ENCODE measurements around the gene SPATA46. TPM values are rescaled to one million over a fixed set of nuclear protein-coding genes. Genes with fewer than 3 reads are reported as not detected.

Gene SPATA46
- total RNA-seq, 3 donors from 2014 or later: not detected

DNA sequence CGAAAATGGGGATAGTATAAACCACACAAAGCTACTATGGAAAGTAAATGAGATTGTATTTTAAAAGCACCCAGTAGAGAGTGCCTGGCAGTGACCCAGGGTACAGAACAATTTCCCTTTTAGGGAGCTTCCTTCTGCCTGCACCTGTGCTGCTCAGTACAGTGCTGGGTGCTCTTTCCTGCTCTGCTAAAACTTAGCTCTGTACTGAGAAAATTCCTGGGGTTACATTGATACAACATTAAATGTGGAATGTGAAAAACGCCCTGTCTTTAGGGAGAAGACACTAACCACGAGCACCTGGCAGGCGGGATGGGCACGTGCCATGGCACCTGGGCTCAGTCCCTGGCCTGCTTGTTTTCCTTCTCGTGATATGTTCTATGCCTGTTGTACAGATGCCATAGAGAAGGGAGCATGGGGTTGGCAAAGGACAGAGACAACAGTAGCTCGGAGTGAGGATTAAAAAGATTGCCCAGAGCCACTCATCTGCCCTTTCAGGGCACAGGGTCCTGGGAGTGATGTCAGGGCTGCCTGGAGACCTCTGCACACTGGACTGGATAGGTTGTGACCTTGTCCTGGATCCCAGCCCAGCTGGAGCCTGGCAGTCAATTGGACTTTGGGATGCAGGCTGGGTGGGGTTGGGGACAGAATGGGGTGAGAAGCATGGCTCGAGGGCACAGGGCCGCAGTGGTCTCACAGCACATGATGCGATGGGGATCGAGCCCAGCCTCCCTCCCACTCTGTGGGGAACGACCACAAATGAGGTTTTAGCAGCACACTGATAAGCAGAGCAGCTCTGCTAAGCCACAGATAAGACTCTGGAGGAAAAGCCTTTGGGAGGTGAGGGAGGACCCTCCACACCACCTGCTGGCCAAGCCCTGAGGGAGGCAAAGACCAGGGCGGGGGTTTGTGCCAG lies 4.2 kb downstream of the SPATA46 start:
- no peaks in the 10 kb centered on the region for H3K9me3 ChIP-seq
- no peaks in the 10 kb centered on the region for H3K36me3 ChIP-seq (ENCODE audit: low read depth)
- H3K4me3 ChIP-seq: no peak overlapping the region
- TF ChIP-seq CTCF (IDR thresholded peaks at IDR 0.05): no peak
- peak; percentile 59 for ATAC-seq
- peaks cover 35% of the 10 kb centered on the region for H3K4me1 ChIP-seq (ENCODE audit: low read depth)
- DNase-seq: peak; percentile 63 to 72 (median 71)
- intact Hi-C loops (cut with DNase I, micrococcal nuclease): no loop called here

DNA sequence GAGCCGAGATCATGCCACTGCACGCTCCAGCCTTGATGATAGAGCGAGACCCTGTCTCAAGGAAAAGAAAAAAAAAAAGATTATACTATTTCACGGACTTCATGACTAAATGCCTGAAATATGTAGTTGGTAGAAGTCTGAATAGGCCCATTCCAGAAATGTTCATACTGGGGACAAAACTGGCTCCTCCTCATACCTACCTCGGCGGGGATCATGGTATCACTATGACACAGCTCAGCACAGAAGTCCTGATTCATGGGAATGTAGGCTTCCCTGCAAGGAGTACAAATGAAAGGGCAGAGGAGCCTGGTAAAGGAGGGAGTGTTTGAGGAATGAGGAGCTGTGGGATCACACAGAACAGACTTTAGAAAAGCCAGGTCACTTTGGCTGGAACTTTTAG lies 5.0 kb downstream of the SPATA46 start:
- Histone ChIP-seq H3K9me3 (no peaks in the 10 kb centered on the region), H3K4me3 (no peak overlapping the region), H3K36me3 (ENCODE audit: low read depth) (no peaks in the 10 kb centered on the region), H3K4me1 (ENCODE audit: low read depth) (peaks cover 35% of the 10 kb centered on the region)
- intact Hi-C loops (cut with DNase I, micrococcal nuclease): no loop called here
- DNase-seq (no peak), ATAC-seq (no peak)
- no peak for TF ChIP-seq CTCF (IDR thresholded peaks at IDR 0.05)

- DNase-seq (no peak), ATAC-seq (no peak)
- Histone ChIP-seq H3K9me3 (no peaks in the 10 kb centered on the region), H3K4me1 (ENCODE audit: low read depth) (peaks cover 35% of the 10 kb centered on the region), H3K4me3 (no peak overlapping the region), H3K36me3 (ENCODE audit: low read depth) (no peaks in the 10 kb centered on the region)
- no peak for TF ChIP-seq CTCF (IDR thresholded peaks at IDR 0.05)
- intact Hi-C loops (cut with DNase I, micrococcal nuclease): no loop called here
These were observed 5.9 kb downstream of the SPATA46 start for GRCh38 chr1:162370721-162371120.

GRCh38 chr1:162370161-162370560 lies 6.5 kb downstream of the SPATA46 start:
- TF ChIP-seq CTCF (IDR thresholded peaks at IDR 0.05): no peak
- ATAC-seq (peak; percentile 38), DNase-seq (no peak)
- Histone ChIP-seq H3K36me3 (ENCODE audit: low read depth) (no peaks in the 10 kb centered on the region), H3K4me3 (no peak overlapping the region), H3K9me3 (no peaks in the 10 kb centered on the region), H3K4me1 (ENCODE audit: low read depth) (peaks cover 35% of the 10 kb centered on the region)
- intact Hi-C loops (cut with DNase I, micrococcal nuclease): no loop called here

DNA sequence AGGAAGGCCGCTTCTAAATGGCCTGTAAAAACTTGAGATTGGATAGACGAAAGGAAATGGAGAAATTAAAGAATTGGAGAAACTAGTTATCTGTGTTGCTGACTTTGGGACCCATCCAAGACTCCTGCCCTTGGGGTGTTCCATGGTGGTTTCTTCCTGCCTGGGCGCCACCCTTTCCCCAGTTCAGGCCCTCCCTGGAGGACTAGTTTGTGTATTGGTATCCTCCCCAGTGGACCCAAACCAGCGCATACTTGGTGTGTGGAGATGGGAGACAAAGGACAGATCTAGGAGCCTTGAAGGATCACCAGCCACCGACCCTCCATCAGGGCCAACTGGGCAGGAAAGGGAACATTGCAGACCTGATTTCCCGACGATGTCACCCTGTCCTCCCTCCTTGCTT lies 7.1 kb downstream of the SPATA46 start:
- no peak for ATAC-seq
- DNase-seq: no peak
- peaks cover 35% of the 10 kb centered on the region for H3K4me1 ChIP-seq (ENCODE audit: low read depth)
- TF ChIP-seq CTCF (IDR thresholded peaks at IDR 0.05): no peak
- no peaks in the 10 kb centered on the region for H3K9me3 ChIP-seq
- intact Hi-C loops (cut with DNase I, micrococcal nuclease): no loop called here
- H3K36me3 ChIP-seq (ENCODE audit: low read depth): no peaks in the 10 kb centered on the region
- no peak overlapping the region for H3K4me3 ChIP-seq
